HepG2 (cell line): ENCODE measurements around the gene GATAD2B. TPM values are rescaled to one million over a fixed set of nuclear protein-coding genes. Genes with fewer than 3 reads are reported as not detected.

Source experiments
- ATF7-NPFF ChIP-seq: sonication (generic); formaldehyde crosslinking; IDR thresholded peaks from 2 replicates; pipeline ENCODE4 v1.8.1; 2023; ENCODE audit warnings: mild to moderate bottlenecking, low read depth, missing genetic modification reagents, moderate library complexity
- GABPB1 ChIP-seq: IDR thresholded peaks from 2 replicates; pipeline ENCODE4 v1.6.1; 2016; ENCODE audit warnings: mild to moderate bottlenecking, missing genetic modification reagents, moderate library complexity, missing compliant biosample characterization
- GATAD2A ChIP-seq: IDR thresholded peaks from 2 replicates; pipeline ENCODE4 v1.6.1; 2016
- NRL ChIP-seq: sonication (generic); formaldehyde crosslinking; IDR thresholded peaks from 2 replicates; pipeline ENCODE4 v1.5.0; 2020; ENCODE audit warnings: missing genetic modification reagents, mild to moderate bottlenecking, moderate library complexity, borderline replicate concordance
- ZNF317 ChIP-seq: sonication (generic); formaldehyde crosslinking; IDR thresholded peaks from 2 replicates; pipeline ENCODE4 v1.5.0; 2020; ENCODE audit warnings: mild to moderate bottlenecking, missing genetic modification reagents
- polyA plus RNA-seq, 8 experiments: library from polyadenylated mRNA; depleted of rRNA in 3 of 8; stranded (reverse) in 7 of 8; unstranded in 1 of 8; fragments of >200 nt; fragmentation: Illumina TruSeq in 4 of 8; extraction: Trizol in 4 of 8; gene quantifications; 2 replicates each; pipeline versions ENCODE4 v1.2.1 to v1.2.3, GENCODE V29; 2011 to 2016; ENCODE audit warnings: low read depth in 4 of 8, missing spikeins in 1 of 8, mixed read lengths in 1 of 8; ENCODE audit not compliant: insufficient read depth in 1 of 8
- total RNA-seq, 5 experiments: library from RNA; depleted of rRNA; stranded (reverse); fragments of >200 nt; fragmentation: Illumina TruSeq; extraction: Trizol; gene quantifications; 2 replicates each; pipeline ENCODE4 v1.2.3, GENCODE V29; 2016; ENCODE audit warnings: low read depth in 1 of 5
- TF ChIP-seq, protein P1 (sequence below): sonication (generic); formaldehyde crosslinking; IDR thresholded peaks from 2 replicates; pipeline ENCODE4 v1.4.0; 2020; ENCODE audit warnings: mild to moderate bottlenecking, missing genetic modification reagents
- TF ChIP-seq, protein P2 (sequence below): sonication (generic); formaldehyde crosslinking; IDR thresholded peaks from one replicate; pipeline ENCODE4 v1.5.1; 2020; ENCODE audit warnings: mild to moderate bottlenecking, missing genetic modification reagents; ENCODE audit errors: not compliant biosample characterization
- TF ChIP-seq, protein P3 (sequence below): sonication (generic); formaldehyde crosslinking; IDR thresholded peaks from 2 replicates; pipeline ENCODE4 v1.8.0; 2023; ENCODE audit warnings: mild to moderate bottlenecking, missing genetic modification reagents

The GATAD2B gene
- total and polyA plus RNA-seq, 2 of the 13 experiments (the other 11 are each of a cell fraction or from before 2014, with no cell fraction given), result 3.2 to 5.2 TPM

GRCh38 chr1:153945131-153945794 is 22.5 kb upstream of the GATAD2B start (continued):
- TF ChIP-seq, protein P1, sequence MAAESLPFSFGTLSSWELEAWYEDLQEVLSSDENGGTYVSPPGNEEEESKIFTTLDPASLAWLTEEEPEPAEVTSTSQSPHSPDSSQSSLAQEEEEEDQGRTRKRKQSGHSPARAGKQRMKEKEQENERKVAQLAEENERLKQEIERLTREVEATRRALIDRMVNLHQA (CRISPR knock-in tag), result no peak
- TF ChIP-seq, protein P2, sequence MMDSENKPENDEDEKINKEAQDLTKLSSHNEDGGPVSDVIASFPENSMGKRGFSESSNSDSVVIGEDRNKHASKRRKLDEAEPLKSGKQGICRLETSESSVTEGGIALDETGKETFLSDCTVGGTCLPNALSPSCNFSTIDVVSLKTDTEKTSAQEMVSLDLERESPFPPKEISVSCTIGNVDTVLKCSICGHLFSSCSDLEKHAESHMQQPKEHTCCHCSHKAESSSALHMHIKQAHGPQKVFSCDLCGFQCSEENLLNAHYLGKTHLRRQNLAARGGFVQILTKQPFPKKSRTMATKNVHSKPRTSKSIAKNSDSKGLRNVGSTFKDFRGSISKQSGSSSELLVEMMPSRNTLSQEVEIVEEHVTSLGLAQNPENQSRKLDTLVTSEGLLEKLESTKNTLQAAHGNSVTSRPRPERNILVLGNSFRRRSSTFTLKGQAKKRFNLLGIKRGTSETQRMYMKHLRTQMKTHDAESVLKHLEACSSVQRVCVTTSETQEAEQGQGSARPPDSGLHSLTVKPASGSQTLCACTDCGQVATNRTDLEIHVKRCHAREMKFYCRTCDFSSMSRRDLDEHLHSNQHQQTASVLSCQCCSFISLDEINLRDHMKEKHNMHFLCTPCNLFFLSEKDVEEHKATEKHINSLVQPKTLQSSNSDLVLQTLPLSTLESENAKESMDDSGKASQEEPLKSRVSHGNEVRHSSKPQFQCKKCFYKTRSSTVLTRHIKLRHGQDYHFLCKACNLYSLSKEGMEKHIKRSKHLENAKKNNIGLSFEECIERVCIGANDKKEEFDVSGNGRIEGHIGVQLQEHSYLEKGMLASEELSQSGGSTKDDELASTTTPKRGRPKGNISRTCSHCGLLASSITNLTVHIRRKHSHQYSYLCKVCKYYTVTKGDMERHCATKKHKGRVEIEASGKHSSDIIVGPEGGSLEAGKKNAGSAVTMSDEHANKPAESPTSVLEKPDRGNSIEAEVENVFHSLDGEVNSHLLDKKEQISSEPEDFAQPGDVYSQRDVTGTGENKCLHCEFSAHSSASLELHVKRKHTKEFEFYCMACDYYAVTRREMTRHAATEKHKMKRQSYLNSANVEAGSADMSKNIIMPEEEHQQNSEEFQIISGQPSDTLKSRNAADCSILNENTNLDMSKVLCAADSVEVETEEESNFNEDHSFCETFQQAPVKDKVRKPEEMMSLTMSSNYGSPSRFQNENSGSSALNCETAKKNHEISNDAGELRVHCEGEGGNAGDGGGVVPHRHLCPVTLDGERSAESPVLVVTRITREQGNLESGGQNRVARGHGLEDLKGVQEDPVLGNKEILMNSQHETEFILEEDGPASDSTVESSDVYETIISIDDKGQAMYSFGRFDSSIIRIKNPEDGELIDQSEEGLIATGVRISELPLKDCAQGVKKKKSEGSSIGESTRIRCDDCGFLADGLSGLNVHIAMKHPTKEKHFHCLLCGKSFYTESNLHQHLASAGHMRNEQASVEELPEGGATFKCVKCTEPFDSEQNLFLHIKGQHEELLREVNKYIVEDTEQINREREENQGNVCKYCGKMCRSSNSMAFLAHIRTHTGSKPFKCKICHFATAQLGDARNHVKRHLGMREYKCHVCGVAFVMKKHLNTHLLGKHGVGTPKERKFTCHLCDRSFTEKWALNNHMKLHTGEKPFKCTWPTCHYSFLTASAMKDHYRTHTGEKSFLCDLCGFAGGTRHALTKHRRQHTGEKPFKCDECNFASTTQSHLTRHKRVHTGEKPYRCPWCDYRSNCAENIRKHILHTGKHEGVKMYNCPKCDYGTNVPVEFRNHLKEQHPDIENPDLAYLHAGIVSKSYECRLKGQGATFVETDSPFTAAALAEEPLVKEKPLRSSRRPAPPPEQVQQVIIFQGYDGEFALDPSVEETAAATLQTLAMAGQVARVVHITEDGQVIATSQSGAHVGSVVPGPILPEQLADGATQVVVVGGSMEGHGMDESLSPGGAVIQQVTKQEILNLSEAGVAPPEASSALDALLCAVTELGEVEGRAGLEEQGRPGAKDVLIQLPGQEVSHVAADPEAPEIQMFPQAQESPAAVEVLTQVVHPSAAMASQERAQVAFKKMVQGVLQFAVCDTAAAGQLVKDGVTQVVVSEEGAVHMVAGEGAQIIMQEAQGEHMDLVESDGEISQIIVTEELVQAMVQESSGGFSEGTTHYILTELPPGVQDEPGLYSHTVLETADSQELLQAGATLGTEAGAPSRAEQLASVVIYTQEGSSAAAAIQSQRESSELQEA (CRISPR knock-in tag), result peak; percentile 44
- 0 out of 2 replicates have a peak, but pooled peaks have one; percentile 16 for TF ChIP-seq ATF7-NPFF
- TF ChIP-seq, protein P3, sequence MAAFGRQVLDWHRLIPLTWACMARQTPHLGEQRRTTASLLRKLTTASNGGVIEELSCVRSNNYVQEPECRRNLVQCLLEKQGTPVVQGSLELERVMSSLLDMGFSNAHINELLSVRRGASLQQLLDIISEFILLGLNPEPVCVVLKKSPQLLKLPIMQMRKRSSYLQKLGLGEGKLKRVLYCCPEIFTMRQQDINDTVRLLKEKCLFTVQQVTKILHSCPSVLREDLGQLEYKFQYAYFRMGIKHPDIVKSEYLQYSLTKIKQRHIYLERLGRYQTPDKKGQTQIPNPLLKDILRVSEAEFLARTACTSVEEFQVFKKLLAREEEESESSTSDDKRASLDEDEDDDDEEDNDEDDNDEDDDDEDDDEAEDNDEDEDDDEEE, result 0 out of 2 replicates have a peak, but pooled peaks have one; percentile 34
- TF ChIP-seq NRL (CRISPR knock-in tag), result no peak
- TF ChIP-seq GATAD2A, result no peak
- TF ChIP-seq ZNF317, result 0 out of 2 replicates have a peak, but pooled peaks have one; percentile 55
- TF ChIP-seq GABPB1 (CRISPR knock-in tag), result no peak
- TF ChIP-seq, all 625 proteins: peak for 6
